Activated CD8-positive, alpha-beta T cell treated with anti-CD3 and anti-CD28 coated beads for 36 hours (primary cell): ENCODE data around the gene LCN6. TPM values are rescaled to one million over a fixed set of nuclear protein-coding genes. Genes with fewer than 3 reads are reported as not detected.

ENCODE experiments used
- ATAC-seq: fragments of 200-7000 bp; cut with Tn5 transposase; one replicate; pipeline ENCODE4 v1.10.0; 2021; ENCODE audit warnings: mild to moderate bottlenecking, moderate library complexity
- CTCF ChIA-PET: fragments of 350-600 bp; sonication (Branson Sonifier 250); formaldehyde crosslinking; loops from one replicate; lab custom pipeline; 2021; ENCODE audit warnings: antibody characterized with exemption; lab: Charles Lee
- POLR2A ChIA-PET: fragments of 350-600 bp; sonication (Branson Sonifier 250); formaldehyde crosslinking; loops from one replicate; lab custom pipeline; 2021; ENCODE audit warnings: antibody characterized with exemption; lab: Charles Lee
- DNase-seq: peaks from one replicate; pipeline ENCODE4 v3.0.0-alpha.2; 2020
- H3K27ac Mint-ChIP-seq: one replicate; pipeline ENCODE4 v1.8.0; 2021; ENCODE audit warnings: mild to moderate bottlenecking, mixed read lengths
- H3K27me3 Mint-ChIP-seq: one replicate; pipeline ENCODE4 v1.8.0; 2021; ENCODE audit warnings: mixed read lengths
- H3K36me3 Mint-ChIP-seq: one replicate; pipeline ENCODE4 v1.8.0; 2021; ENCODE audit warnings: low read depth, mixed read lengths
- H3K4me1 Mint-ChIP-seq: one replicate; pipeline ENCODE4 v1.8.0; 2021; ENCODE audit warnings: low read depth, mixed read lengths
- H3K4me3 Mint-ChIP-seq: one replicate; pipeline ENCODE4 v1.8.0; 2021; ENCODE audit warnings: mild to moderate bottlenecking, moderate library complexity, mixed read lengths
- H3K9me3 Mint-ChIP-seq: one replicate; pipeline ENCODE4 v1.8.0; 2021; ENCODE audit warnings: mixed read lengths
- intact Hi-C: fragments of 100-400 bp; cut with micrococcal nuclease; formaldehyde crosslinking; loops from one replicate; pipeline ENCODE4 v1.10.0; 2022
- total RNA-seq, 2 experiments: library from RNA; stranded (reverse); gene quantifications; one replicate each; pipeline ENCODE4 v1.2.3, GENCODE V29; 2021
- TF ChIP-seq, protein P1 (sequence below): fragments of 200-600 bp; IDR thresholded peaks from one replicate; pipeline ENCODE4 v1.8.0; 2022; ENCODE audit warnings: antibody characterized with exemption, mild to moderate bottlenecking

The LCN6 gene
- total RNA-seq, 2 experiments from 2014 or later, result not detected

DNA sequence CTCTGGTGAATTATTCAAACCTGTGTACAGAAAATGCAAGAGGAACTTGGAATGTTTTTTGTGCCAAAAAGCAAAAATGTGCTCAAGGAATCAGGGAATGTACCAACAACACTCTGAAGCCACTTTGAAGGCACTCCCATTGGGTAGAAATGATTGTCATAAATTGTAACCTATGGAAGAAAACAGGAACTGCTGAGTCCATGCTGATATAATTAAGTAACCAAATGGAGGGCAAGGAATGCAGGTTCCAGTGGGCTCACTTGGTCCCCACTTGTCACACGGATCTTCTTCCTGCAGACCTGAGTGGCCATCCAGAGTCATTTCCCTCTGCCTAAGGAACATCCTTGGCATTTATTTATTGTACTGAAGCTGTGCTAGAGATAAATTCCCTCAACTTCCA, 2.9 kb upstream of the LCN6 start:
- H3K27ac Mint-ChIP-seq, result no peak overlapping the region
- ATAC-seq (no peak), DNase-seq (no peak)
- peaks cover 33% of the 10 kb centered on the region for H3K9me3 Mint-ChIP-seq
- intact Hi-C loops, result no loop called here
- TF ChIP-seq, protein P1, sequence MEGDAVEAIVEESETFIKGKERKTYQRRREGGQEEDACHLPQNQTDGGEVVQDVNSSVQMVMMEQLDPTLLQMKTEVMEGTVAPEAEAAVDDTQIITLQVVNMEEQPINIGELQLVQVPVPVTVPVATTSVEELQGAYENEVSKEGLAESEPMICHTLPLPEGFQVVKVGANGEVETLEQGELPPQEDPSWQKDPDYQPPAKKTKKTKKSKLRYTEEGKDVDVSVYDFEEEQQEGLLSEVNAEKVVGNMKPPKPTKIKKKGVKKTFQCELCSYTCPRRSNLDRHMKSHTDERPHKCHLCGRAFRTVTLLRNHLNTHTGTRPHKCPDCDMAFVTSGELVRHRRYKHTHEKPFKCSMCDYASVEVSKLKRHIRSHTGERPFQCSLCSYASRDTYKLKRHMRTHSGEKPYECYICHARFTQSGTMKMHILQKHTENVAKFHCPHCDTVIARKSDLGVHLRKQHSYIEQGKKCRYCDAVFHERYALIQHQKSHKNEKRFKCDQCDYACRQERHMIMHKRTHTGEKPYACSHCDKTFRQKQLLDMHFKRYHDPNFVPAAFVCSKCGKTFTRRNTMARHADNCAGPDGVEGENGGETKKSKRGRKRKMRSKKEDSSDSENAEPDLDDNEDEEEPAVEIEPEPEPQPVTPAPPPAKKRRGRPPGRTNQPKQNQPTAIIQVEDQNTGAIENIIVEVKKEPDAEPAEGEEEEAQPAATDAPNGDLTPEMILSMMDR, result no peak
- ChIA-PET POLR2A (interaction anchor here (1.1 kb wide), 1 partner anchor 24 kb away, joined by 3 read pairs; no protein-coding TSS in a partner anchor), CTCF (interaction anchor here (0.6 to 1.0 kb wide), 2 partner anchors 22 to 295 kb away, joined by 3 to 4 read pairs; no protein-coding TSS in a partner anchor)
- H3K36me3 Mint-ChIP-seq, result peaks cover 8% of the 10 kb centered on the region
- no peak overlapping the region for H3K4me3 Mint-ChIP-seq
- peaks cover 12% of the 10 kb centered on the region for H3K27me3 Mint-ChIP-seq
- H3K4me1 Mint-ChIP-seq, result peaks cover 8% of the 10 kb centered on the region

GRCh38 chr9:136750526-136750925, 2.2 kb upstream of the LCN6 start:
- Mint-ChIP-seq H3K36me3 (peaks cover 7% of the 10 kb centered on the region), H3K4me1 (peaks cover 8% of the 10 kb centered on the region), H3K27ac (no peak overlapping the region), H3K4me3 (no peak overlapping the region), H3K9me3 (peaks cover 27% of the 10 kb centered on the region), H3K27me3 (peaks cover 6% of the 10 kb centered on the region)
- ChIA-PET POLR2A (interaction anchor here (0.5 to 0.9 kb wide), 2 partner anchors 24 to 49 kb away, joined by 3 to 4 read pairs; no protein-coding TSS in a partner anchor), CTCF (interaction anchor here (1.7 kb wide), 1 partner anchor 9 kb away, joined by 5 read pairs; no protein-coding TSS in a partner anchor)
- DNase-seq, result peak; percentile 30
- intact Hi-C loops, result no loop called here
- TF ChIP-seq, protein P1, result no peak
- ATAC-seq, result peak; percentile 89

GRCh38 chr9:136748666-136749611, 614 bp upstream of the LCN6 start:
- H3K4me3 Mint-ChIP-seq, result no peak overlapping the region
- no peak for DNase-seq
- no peak overlapping the region for H3K27ac Mint-ChIP-seq
- peaks cover 7% of the 10 kb centered on the region for H3K36me3 Mint-ChIP-seq
- peaks cover 8% of the 10 kb centered on the region for H3K4me1 Mint-ChIP-seq
- intact Hi-C loops, result loop anchor here (10.0 kb wide), 1 partner anchor 56 kb away; the partner anchor contains the start of gene RABL6
- ChIA-PET POLR2A (interaction anchor here (2.3 kb wide), 1 partner anchor 21 kb away, joined by 10 read pairs; no protein-coding TSS in a partner anchor), CTCF (interaction anchor here (1.7 kb wide), 1 partner anchor 7 kb away, joined by 5 read pairs; no protein-coding TSS in a partner anchor)
- no peak for ATAC-seq
- TF ChIP-seq, protein P1, result no peak
- peaks cover 25% of the 10 kb centered on the region for H3K9me3 Mint-ChIP-seq
- peaks cover 5% of the 10 kb centered on the region for H3K27me3 Mint-ChIP-seq

DNA sequence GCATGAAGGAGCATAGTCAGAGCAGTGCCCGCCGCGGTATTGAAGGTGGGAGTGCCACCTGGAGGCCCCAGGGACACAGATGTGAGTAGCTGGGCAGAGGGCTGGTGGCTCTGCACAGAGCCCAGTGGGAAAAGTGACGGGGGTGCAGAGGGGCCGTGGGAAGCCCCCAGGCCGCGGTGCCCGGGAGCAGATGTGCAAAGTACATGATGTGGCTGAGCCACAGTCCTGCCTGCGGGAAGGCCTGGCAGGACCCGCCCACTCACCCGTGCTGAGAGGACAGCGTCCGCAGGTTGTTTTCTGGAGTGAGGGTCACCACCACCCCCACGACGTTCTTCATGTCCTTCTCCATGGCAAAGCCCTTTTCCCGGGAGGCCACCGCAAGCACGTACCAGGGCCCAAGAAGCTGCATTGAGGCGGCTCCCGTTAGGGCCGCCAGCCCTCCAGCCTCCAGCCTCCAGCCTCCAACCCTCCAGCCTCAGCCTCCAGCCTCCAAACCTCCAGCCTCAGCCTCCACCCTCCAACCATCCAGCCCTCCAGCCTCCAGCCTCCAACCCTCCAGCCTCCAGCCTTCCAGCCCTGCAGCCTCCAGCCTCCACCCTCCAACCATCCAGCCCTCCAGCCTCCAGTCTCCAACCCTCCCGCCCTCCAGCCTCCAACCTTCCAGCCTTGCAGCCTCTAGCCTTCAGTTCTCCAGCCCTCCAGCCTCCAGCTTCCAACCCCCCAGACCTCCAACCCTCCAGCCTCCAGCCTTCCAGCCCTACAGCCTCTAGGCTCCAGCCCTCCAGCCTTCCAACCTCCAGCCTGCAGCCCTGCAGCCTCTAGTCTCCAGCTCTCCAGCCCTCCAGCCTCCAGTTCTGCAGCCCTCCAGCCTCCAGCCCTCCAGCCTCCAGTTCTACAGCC, 914 bp downstream of the LCN6 start:
- DNase-seq, result no peak
- CTCF ChIA-PET, result no interaction called here
- Mint-ChIP-seq H3K27me3 (peaks cover 4% of the 10 kb centered on the region), H3K36me3 (peaks cover 7% of the 10 kb centered on the region), H3K4me3 (no peak overlapping the region), H3K4me1 (peaks cover 8% of the 10 kb centered on the region), H3K27ac (no peak overlapping the region), H3K9me3 (peaks cover 18% of the 10 kb centered on the region)
- POLR2A ChIA-PET, result interaction anchor here (0.7 to 0.9 kb wide), 2 partner anchors 19 to 826 kb away, joined by 5 read pairs; no protein-coding TSS in a partner anchor
- TF ChIP-seq, protein P1, result no peak
- intact Hi-C loops, result loop anchor here (10.0 kb wide), 1 partner anchor 57 kb away; the partner anchor contains the start of gene RABL6
- no peak for ATAC-seq
